ENCODE results near the gene TGM5.

- peak; percentile 81 for TF ChIP-seq CTCF (conservative IDR thresholded peaks at IDR 0.05)
- TF ChIP-seq ZFX (IDR thresholded peaks at IDR 0.05), result no peak
Measured at GRCh38 chr15:43187544-43188155, 79.1 kb downstream of the TGM5 start.
